ENCODE measurements around the gene ZP2.
"Not testable (repeated sequence)": the region's sequence is repeated elsewhere in the genome, so short reads cannot be mapped to it uniquely, and the experiment has no call there.

The ZP2 gene

GRCh38 chr16:21208446-21209230 is 2.7 kb downstream of the ZP2 start:
- DNase-seq: no peak

- DNase-seq: no peak
These were observed 4.8 kb downstream of the ZP2 start for GRCh38 chr16:21206550-21206949.

GRCh38 chr16:21205303-21205702 is 6.1 kb downstream of the ZP2 start:
- DNase-seq: no peak

- DNase-seq: peak; percentile 82
These were observed 8.1 kb downstream of the ZP2 start for GRCh38 chr16:21203155-21203797.

- peak; percentile 62 for DNase-seq
These were observed 11.7 kb downstream of the ZP2 start for GRCh38 chr16:21199607-21200218.

- DNase-seq: no peak
These were observed 13.8 kb downstream of the ZP2 start for GRCh38 chr16:21197621-21198020.

- DNase-seq: no peak
These were observed 14.3 kb downstream of the ZP2 start for GRCh38 chr16:21197112-21197511.

GRCh38 chr16:21195330-21195729 is 16.0 kb downstream of the ZP2 start:
- DNase-seq: not testable (repeated sequence)

- DNase-seq: no peak
These were observed 16.5 kb downstream of the ZP2 start for GRCh38 chr16:21194771-21195301.

GRCh38 chr16:21192991-21193390 is 18.4 kb downstream of the ZP2 start:
- no peak for DNase-seq

GRCh38 chr16:21190599-21190998 is 20.8 kb downstream of the ZP2 start:
- DNase-seq: no peak

- DNase-seq: no peak
These were observed 21.4 kb downstream of the ZP2 start for GRCh38 chr16:21190013-21190412.

- DNase-seq: no peak
These were observed 22.1 kb downstream of the ZP2 start for GRCh38 chr16:21189311-21189710.

- DNase-seq: no peak
These were observed 25.1 kb downstream of the ZP2 start for GRCh38 chr16:21186326-21186691.

GRCh38 chr16:21185659-21186325 is 25.6 kb downstream of the ZP2 start:
- no peak for DNase-seq

- DNase-seq: no peak
These were observed 26.5 kb downstream of the ZP2 start for GRCh38 chr16:21184834-21185233.

GRCh38 chr16:21183995-21184394 is 27.4 kb downstream of the ZP2 start:
- no peak for DNase-seq

GRCh38 chr16:21179983-21180365 is 31.4 kb downstream of the ZP2 start:
- no peak for DNase-seq

- DNase-seq: no peak
These were observed 32.0 kb downstream of the ZP2 start for GRCh38 chr16:21179126-21179982.

- no peak for DNase-seq
These were observed 36.0 kb downstream of the ZP2 start for GRCh38 chr16:21175397-21175796.

- DNase-seq: no peak
These were observed 38.7 kb downstream of the ZP2 start for GRCh38 chr16:21172650-21173049.

GRCh38 chr16:21170116-21170515 is 41.3 kb downstream of the ZP2 start:
- DNase-seq: not testable (repeated sequence)
